Peyer's patch (tissue), 4 donors: Measurements from ENCODE around the gene INSIG2. TPM values are rescaled to one million over a fixed set of nuclear protein-coding genes. Genes with fewer than 3 reads are reported as not detected.

Experiments used
- DNase-seq, 3 donors: peaks; one replicate each; pipeline ENCODE4 v3.0.0-alpha.2; 2017 to 2019
- H3K27ac ChIP-seq, 4 donors: fragments of 200-600 bp; sonication (generic); one replicate each; pipeline ENCODE4 v1.5.1; 2016 to 2019
- H3K27me3 ChIP-seq, 2 donors: fragments of 200-600 bp; sonication (generic); one replicate each; pipeline ENCODE4 v1.5.1; 2019
- H3K36me3 ChIP-seq, 3 donors: fragments of 200-600 bp; sonication (generic); one replicate each; pipeline ENCODE4 v1.5.1; 2016 to 2019
- H3K4me1 ChIP-seq, 4 donors: fragments of 200-600 bp; sonication (generic); one replicate each; pipeline ENCODE4 v1.5.1; 2016 to 2019
- H3K4me3 ChIP-seq, 4 donors: fragments of 200-600 bp; sonication (generic); 1 replicate in 3 of 4; 2 replicates in 1 of 4; pipeline ENCODE4 v1.5.1; 2016 to 2019; ENCODE audit warnings: mild to moderate bottlenecking in 1 of 4
- H3K9me3 ChIP-seq, 4 donors: fragments of 200-600 bp; sonication (generic); one replicate each; pipeline ENCODE4 v1.5.1; 2016 to 2019; ENCODE audit warnings: mild to moderate bottlenecking in 1 of 4
- POLR2A ChIP-seq, 2 donors: fragments of 450-650 bp; IDR thresholded peaks; one replicate each; pipeline ENCODE4 v1.5.1; 2017; ENCODE audit warnings: antibody characterized with exemption in 2 of 2, mild to moderate bottlenecking in 2 of 2, moderate library complexity in 2 of 2
- total RNA-seq, 4 donors: library from RNA; depleted of rRNA; stranded (reverse); fragments of >200 nt; gene quantifications; one replicate each; pipeline ENCODE4 v1.1.0, GENCODE V29; 2016
- TF ChIP-seq, protein P1 (sequence below), 6 experiments: fragments of 450-650 bp in 4 of 6; fragments of 200-600 bp in 2 of 6; sonication (generic) in 1 of 6; IDR thresholded peaks; one replicate each; pipeline ENCODE4 v1.5.1; 2017 to 2019; ENCODE audit warnings: antibody characterized with exemption in 6 of 6, mild to moderate bottlenecking in 3 of 6, moderate library complexity in 1 of 6

INSIG2 gene
- total RNA-seq, 4 donors from 2014 or later: 11.4 to 29.7 (median 21.5) TPM

DNA sequence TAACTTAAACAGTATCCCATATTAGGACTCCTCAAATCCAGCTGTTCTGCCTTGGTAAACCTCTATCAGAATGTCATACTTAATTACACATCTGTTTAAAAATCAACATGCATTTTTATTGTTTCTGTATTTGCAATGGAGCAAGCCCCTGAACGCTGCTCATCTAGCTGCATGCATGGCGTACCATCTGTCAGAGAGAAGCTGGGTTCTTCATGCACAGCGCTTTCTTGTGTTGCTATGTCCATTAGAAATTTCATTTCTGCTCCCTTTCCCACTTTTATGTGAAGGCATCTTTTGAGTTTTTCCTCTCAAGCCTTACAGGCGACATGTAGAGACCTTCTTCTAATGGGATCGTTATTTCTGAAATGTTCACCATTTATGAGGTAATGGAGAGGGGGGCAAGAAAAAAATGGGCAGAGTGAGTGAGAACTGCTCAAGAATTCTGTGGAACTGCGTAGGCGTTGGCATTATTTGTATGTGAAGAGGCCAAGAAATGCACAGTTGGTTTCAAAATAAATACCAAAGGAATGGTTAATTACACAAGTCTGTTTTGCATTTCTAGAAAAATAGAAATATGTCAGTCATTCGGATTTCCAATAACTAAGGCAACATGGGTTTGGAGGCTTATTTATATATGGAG is 31.6 kb downstream of the INSIG2 start:
- Histone ChIP-seq H3K9me3 (no peaks in the 10 kb centered on the region), H3K4me3 (no peak overlapping the region), H3K27me3 (no peaks in the 10 kb centered on the region), H3K36me3 (no peaks in the 10 kb centered on the region), H3K4me1 (no peaks in the 10 kb centered on the region), H3K27ac (no peak overlapping the region)
- DNase-seq: no peak
- TF ChIP-seq, protein P1, sequence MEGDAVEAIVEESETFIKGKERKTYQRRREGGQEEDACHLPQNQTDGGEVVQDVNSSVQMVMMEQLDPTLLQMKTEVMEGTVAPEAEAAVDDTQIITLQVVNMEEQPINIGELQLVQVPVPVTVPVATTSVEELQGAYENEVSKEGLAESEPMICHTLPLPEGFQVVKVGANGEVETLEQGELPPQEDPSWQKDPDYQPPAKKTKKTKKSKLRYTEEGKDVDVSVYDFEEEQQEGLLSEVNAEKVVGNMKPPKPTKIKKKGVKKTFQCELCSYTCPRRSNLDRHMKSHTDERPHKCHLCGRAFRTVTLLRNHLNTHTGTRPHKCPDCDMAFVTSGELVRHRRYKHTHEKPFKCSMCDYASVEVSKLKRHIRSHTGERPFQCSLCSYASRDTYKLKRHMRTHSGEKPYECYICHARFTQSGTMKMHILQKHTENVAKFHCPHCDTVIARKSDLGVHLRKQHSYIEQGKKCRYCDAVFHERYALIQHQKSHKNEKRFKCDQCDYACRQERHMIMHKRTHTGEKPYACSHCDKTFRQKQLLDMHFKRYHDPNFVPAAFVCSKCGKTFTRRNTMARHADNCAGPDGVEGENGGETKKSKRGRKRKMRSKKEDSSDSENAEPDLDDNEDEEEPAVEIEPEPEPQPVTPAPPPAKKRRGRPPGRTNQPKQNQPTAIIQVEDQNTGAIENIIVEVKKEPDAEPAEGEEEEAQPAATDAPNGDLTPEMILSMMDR (IDR thresholded peaks at IDR 0.05): no peak
- TF ChIP-seq POLR2A (IDR thresholded peaks at IDR 0.05): no peak

DNA sequence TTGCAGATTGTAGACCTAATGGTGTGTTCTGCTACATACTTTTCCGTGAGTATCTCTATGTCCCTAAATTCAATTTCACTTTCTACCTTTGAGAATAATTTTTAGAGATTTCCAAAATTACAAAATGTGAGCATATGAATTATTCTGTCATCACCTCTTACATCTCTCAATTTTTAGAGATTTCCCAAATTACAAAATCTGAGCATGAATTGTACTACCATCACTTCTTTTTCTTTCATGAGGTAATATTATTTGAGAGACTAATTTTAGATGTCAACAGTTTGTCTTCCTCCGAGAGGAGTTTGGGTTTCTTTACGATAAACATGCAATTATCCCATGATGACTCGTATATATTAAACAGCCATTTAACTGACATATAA is 32.1 kb downstream of the INSIG2 start:
- no peaks in the 10 kb centered on the region for H3K27me3 ChIP-seq
- no peak overlapping the region for H3K27ac ChIP-seq
- no peak overlapping the region for H3K4me3 ChIP-seq
- no peaks in the 10 kb centered on the region for H3K36me3 ChIP-seq
- H3K4me1 ChIP-seq: no peaks in the 10 kb centered on the region
- DNase-seq: no peak
- no peak for TF ChIP-seq POLR2A (IDR thresholded peaks at IDR 0.05)
- TF ChIP-seq, protein P1 (IDR thresholded peaks at IDR 0.05): no peak
- H3K9me3 ChIP-seq: no peaks in the 10 kb centered on the region

DNA sequence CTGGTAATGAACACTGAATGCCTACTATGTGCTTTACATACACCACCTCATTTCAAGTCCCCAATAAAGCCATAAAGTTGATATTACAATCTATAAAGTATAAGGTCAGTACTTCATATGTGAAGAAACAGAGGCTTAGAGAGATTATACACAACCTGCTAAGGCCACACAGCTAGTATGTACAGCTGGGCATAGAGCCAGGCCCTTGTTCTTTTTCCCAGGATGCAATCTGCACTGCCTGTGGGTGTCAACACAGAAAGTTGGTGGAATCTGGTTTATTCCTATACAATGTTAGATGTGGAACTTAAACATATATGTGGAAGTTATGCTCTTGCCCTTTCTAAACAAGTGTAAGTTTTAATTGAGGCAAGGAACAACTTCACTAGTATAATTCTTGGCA is 32.8 kb downstream of the INSIG2 start:
- Histone ChIP-seq H3K36me3 (no peaks in the 10 kb centered on the region), H3K4me3 (no peak overlapping the region), H3K4me1 (no peaks in the 10 kb centered on the region), H3K27ac (no peak overlapping the region), H3K9me3 (no peaks in the 10 kb centered on the region), H3K27me3 (no peaks in the 10 kb centered on the region)
- DNase-seq: no peak
- TF ChIP-seq, protein P1 (IDR thresholded peaks at IDR 0.05): no peak
- TF ChIP-seq POLR2A (IDR thresholded peaks at IDR 0.05): no peak

DNA sequence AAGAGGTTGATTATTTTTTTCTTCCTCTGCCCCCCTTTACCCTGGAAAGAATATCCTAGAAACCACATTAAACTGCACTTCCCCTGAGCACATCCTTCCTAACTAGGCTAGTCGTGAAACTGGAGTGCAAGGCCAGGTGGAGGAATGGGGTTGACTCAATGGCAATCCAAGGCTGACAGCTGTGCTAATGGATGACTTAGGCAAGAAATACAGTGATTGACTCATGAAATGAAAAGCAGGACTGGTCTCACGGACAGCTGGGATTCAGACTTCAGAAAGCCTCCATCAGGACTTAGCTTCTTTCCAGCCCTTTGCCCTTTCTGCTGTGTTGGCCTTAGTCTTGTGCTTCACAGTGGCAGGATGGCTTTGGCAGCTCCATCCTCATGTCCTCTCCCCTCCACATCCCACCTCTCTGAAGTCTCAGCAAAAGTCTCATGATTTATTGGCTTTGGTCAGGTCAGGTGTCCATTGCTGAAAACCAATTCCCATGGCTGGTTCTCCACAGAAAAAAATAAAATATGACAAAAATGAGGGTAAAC is 33.8 kb downstream of the INSIG2 start:
- Histone ChIP-seq H3K27me3 (no peaks in the 10 kb centered on the region), H3K4me1 (no peaks in the 10 kb centered on the region), H3K4me3 (no peak overlapping the region), H3K27ac (no peak overlapping the region), H3K9me3 (no peaks in the 10 kb centered on the region), H3K36me3 (no peaks in the 10 kb centered on the region)
- no peak for DNase-seq
- no peak for TF ChIP-seq POLR2A (IDR thresholded peaks at IDR 0.05)
- TF ChIP-seq, protein P1 (IDR thresholded peaks at IDR 0.05): no peak

DNA sequence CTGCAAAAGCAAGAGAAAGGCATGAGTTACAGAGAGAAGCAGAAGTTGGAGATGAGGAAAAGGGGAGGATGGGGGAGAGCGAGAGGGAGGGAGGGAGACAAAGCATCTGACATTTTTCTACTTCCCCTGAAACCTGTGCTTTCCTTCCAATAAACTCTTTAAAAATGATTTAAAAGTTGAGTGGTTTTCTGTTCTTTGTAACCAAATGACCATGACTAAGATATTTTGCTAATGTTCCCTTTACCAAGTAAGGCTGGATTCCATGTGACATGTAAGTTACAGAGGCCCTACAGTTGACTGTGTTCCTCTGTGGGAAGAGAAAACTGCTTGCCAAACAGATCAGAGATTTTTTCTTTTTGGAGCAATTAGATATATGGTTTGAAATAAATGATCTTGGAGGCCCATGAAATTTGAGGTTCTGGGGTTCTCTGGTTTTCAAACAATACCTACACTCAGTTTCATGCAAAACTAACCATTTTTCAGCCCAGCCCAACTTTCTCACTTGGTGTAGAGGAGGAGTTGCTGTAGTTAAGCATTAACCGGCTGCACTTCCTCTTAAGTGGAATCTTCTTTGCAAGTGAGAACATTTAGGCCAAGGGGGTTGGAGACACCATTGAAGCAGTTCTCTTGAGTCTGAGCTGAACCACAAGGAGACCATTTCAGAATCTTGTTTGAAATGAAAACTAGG is 34.5 kb downstream of the INSIG2 start:
- no peak overlapping the region for H3K4me3 ChIP-seq
- H3K4me1 ChIP-seq: no peaks in the 10 kb centered on the region
- H3K9me3 ChIP-seq: no peaks in the 10 kb centered on the region
- TF ChIP-seq POLR2A (IDR thresholded peaks at IDR 0.05): no peak
- TF ChIP-seq, protein P1 (IDR thresholded peaks at IDR 0.05): no peak
- no peaks in the 10 kb centered on the region for H3K36me3 ChIP-seq
- H3K27ac ChIP-seq: no peak overlapping the region
- H3K27me3 ChIP-seq: no peaks in the 10 kb centered on the region
- DNase-seq: no peak
